HepG2 (cell line): Measurements from ENCODE around the gene IGFBP5.

ENCODE experiments used
- ARHGAP35 ChIP-seq: sonication (generic); formaldehyde crosslinking; IDR thresholded peaks from 2 replicates; pipeline ENCODE4 v1.9.0; 2022; ENCODE audit warnings: mild to moderate bottlenecking, inconsistent platforms, moderate library complexity, missing genetic modification reagents, borderline replicate concordance
- ZNF839 ChIP-seq: sonication (generic); formaldehyde crosslinking; IDR thresholded peaks from 2 replicates; pipeline ENCODE4 v1.4.0; 2020; ENCODE audit warnings: missing genetic modification reagents, mild to moderate bottlenecking, borderline replicate concordance
- TF ChIP-seq, protein P1 (sequence below): sonication (generic); formaldehyde crosslinking; IDR thresholded peaks from 2 replicates; pipeline ENCODE4 v1.4.0; 2020; ENCODE audit warnings: missing genetic modification reagents
- TF ChIP-seq, protein P2 (sequence below): sonication (generic); formaldehyde crosslinking; IDR thresholded peaks from 2 replicates; pipeline ENCODE4 v1.4.0; 2020; ENCODE audit warnings: missing genetic modification reagents
- TF ChIP-seq, protein P3 (sequence below): sonication (generic); formaldehyde crosslinking; IDR thresholded peaks from 2 replicates; pipeline ENCODE4 v1.5.0; 2020; ENCODE audit warnings: mild to moderate bottlenecking, missing genetic modification reagents, moderate library complexity

DNA sequence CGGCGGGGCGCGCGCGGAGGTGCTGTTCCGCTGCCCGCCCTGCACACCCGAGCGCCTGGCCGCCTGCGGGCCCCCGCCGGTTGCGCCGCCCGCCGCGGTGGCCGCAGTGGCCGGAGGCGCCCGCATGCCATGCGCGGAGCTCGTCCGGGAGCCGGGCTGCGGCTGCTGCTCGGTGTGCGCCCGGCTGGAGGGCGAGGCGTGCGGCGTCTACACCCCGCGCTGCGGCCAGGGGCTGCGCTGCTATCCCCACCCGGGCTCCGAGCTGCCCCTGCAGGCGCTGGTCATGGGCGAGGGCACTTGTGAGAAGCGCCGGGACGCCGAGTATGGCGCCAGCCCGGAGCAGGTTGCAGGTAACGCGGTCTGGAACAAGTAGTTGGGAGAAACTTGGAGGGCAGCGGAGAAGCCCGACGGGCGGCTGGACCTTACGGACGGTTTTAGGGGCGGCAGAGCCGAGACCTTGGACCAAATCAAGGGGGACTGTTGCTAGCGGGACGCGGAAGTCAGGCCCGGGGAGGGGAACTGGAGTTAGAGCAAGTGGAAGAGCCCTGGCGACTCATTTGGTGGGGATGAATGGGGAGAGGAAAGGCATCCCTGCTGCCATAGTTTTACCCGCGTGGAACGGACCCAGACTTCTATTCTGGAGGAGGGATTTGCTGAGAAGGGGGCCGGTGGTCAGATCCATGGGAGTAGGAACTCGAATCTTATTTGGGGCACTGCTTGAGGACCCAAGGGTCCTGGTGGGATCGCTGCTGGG lies 61.6 kb downstream of the IGFBP5 start:
- TF ChIP-seq, protein P1, sequence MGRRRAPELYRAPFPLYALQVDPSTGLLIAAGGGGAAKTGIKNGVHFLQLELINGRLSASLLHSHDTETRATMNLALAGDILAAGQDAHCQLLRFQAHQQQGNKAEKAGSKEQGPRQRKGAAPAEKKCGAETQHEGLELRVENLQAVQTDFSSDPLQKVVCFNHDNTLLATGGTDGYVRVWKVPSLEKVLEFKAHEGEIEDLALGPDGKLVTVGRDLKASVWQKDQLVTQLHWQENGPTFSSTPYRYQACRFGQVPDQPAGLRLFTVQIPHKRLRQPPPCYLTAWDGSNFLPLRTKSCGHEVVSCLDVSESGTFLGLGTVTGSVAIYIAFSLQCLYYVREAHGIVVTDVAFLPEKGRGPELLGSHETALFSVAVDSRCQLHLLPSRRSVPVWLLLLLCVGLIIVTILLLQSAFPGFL: no peak
- TF ChIP-seq, protein P2, sequence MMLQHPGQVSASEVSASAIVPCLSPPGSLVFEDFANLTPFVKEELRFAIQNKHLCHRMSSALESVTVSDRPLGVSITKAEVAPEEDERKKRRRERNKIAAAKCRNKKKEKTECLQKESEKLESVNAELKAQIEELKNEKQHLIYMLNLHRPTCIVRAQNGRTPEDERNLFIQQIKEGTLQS (CRISPR knock-in tag): no peak
- TF ChIP-seq ARHGAP35 (CRISPR knock-in tag) (no peak), ZNF839 (CRISPR knock-in tag) (no peak)
- TF ChIP-seq, protein P3, sequence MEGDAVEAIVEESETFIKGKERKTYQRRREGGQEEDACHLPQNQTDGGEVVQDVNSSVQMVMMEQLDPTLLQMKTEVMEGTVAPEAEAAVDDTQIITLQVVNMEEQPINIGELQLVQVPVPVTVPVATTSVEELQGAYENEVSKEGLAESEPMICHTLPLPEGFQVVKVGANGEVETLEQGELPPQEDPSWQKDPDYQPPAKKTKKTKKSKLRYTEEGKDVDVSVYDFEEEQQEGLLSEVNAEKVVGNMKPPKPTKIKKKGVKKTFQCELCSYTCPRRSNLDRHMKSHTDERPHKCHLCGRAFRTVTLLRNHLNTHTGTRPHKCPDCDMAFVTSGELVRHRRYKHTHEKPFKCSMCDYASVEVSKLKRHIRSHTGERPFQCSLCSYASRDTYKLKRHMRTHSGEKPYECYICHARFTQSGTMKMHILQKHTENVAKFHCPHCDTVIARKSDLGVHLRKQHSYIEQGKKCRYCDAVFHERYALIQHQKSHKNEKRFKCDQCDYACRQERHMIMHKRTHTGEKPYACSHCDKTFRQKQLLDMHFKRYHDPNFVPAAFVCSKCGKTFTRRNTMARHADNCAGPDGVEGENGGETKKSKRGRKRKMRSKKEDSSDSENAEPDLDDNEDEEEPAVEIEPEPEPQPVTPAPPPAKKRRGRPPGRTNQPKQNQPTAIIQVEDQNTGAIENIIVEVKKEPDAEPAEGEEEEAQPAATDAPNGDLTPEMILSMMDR (CRISPR knock-in tag): no peak
